Keratinocyte (primary cell): ENCODE data around the gene HMGXB3.

Source experiments
- CTCF ChIP-seq, 3 experiments: IDR thresholded peaks in 1 of 3; conservative IDR thresholded peaks in 1 of 3; optimal IDR thresholded peaks in 1 of 3; 2 replicates in 2 of 3; 3 replicates in 1 of 3; pipeline versions ENCODE3 to v1.5.1; 2011; ENCODE audit warnings: low read length in 3 of 3, mild to moderate bottlenecking in 3 of 3, moderate library complexity in 2 of 3, control low read depth in 1 of 3, inconsistent platforms in 1 of 3; ENCODE audit not compliant: insufficient read depth in 2 of 3; ENCODE audit errors: extremely low read depth in 1 of 3
- EZH2 ChIP-seq: IDR thresholded peaks from one replicate; pipeline ENCODE4 v1.6.1; 2012; ENCODE audit warnings: inconsistent platforms, mild to moderate bottlenecking, low read length, moderate library complexity

GRCh38 chr5:150033334-150033733, 32.8 kb downstream of the HMGXB3 start:
- TF ChIP-seq CTCF (optimal IDR thresholded peaks at IDR 0.05 in 1 of 3, IDR thresholded peaks at IDR 0.05 in 1 of 3, conservative IDR thresholded peaks at IDR 0.05 in 1 of 3; ENCODE audit: extremely low read depth in 1 of 3, insufficient read depth in 2 of 3, low read length in 3 of 3) (no peak), EZH2 (no peak)
